OCI-M1 (cell line): Measurements from ENCODE around the gene KRT82.
A peak's percentile ranks its signal among the peaks of the same experiment; 100 is the strongest.

ENCODE experiments used
- DNase-seq: peaks from one replicate; lab custom pipeline; 2025; lab: John Stamatoyannopoulos, UW

Gene KRT82

GRCh38 chr12:52383331-52383730 is 22.8 kb downstream of the KRT82 start:
- no peak for DNase-seq

GRCh38 chr12:52382854-52383253 is 23.3 kb downstream of the KRT82 start:
- no peak for DNase-seq

- no peak for DNase-seq
Measured at GRCh38 chr12:52381206-52381605, 24.9 kb downstream of the KRT82 start.

GRCh38 chr12:52380271-52380694 is 25.9 kb downstream of the KRT82 start:
- DNase-seq: peak; percentile 13

GRCh38 chr12:52379536-52379935 is 26.6 kb downstream of the KRT82 start:
- DNase-seq: no peak

- DNase-seq: no peak
Measured at GRCh38 chr12:52378091-52378490, 28.0 kb downstream of the KRT82 start.

GRCh38 chr12:52377266-52377665 is 28.9 kb downstream of the KRT82 start:
- no peak for DNase-seq

- DNase-seq: peak; percentile 75
Measured at GRCh38 chr12:52372216-52373154, 33.6 kb downstream of the KRT82 start.

- no peak for DNase-seq
Measured at GRCh38 chr12:52371716-52372115, 34.4 kb downstream of the KRT82 start.

GRCh38 chr12:52370926-52371608 is 35.1 kb downstream of the KRT82 start:
- no peak for DNase-seq

- no peak for DNase-seq
Measured at GRCh38 chr12:52369809-52370208, 36.3 kb downstream of the KRT82 start.

- no peak for DNase-seq
Measured at GRCh38 chr12:52369211-52369610, 36.9 kb downstream of the KRT82 start.

GRCh38 chr12:52368508-52368907 is 37.6 kb downstream of the KRT82 start:
- DNase-seq: no peak

GRCh38 chr12:52367876-52368275 is 38.3 kb downstream of the KRT82 start:
- DNase-seq: no peak

- no peak for DNase-seq
Measured at GRCh38 chr12:52366738-52367485, 39.2 kb downstream of the KRT82 start, which contains the start of gene KRT85. Gene KRT85, minus strand, starts transcription at chr12:52367481. Its CDS starts 76 bp downstream, at chr12:52367405.

- DNase-seq: no peak
Measured at GRCh38 chr12:52364901-52365489, 41.1 kb downstream of the KRT82 start.

GRCh38 chr12:52364061-52364460 is 42.1 kb downstream of the KRT82 start:
- no peak for DNase-seq

- no peak for DNase-seq
Measured at GRCh38 chr12:52363111-52363679, 42.9 kb downstream of the KRT82 start.

GRCh38 chr12:52362118-52362726 is 43.9 kb downstream of the KRT82 start:
- DNase-seq: no peak

GRCh38 chr12:52361553-52361952 is 44.6 kb downstream of the KRT82 start:
- no peak for DNase-seq

GRCh38 chr12:52360663-52361271 is 45.4 kb downstream of the KRT82 start:
- no peak for DNase-seq
